ENCODE data around the gene XIRP2. TPM values are rescaled to one million over a fixed set of nuclear protein-coding genes. Genes with fewer than 3 reads are reported as not detected.
"Not testable (repeated sequence)": the region's sequence is repeated elsewhere in the genome, so short reads cannot be mapped to it uniquely, and the experiment has no call there.

Gene XIRP2
- polyA plus RNA-seq, 4 donors: 0.05 to 0.15 (median 0.11) TPM

GRCh38 chr2:167018590-167018989, 130.3 kb downstream of the XIRP2 start:
- no peak for DNase-seq (ENCODE audit: low read depth in 4 of 4, low spot score in 3 of 4)

- DNase-seq (ENCODE audit: low read depth in 4 of 4, low spot score in 3 of 4): no peak
Measured at GRCh38 chr2:167028503-167028902, 140.2 kb downstream of the XIRP2 start.

GRCh38 chr2:167034976-167035375, 146.7 kb downstream of the XIRP2 start:
- not testable (repeated sequence) for DNase-seq (ENCODE audit: low read depth in 4 of 4, low spot score in 3 of 4)

GRCh38 chr2:167048829-167049228, 160.5 kb downstream of the XIRP2 start:
- no peak for DNase-seq (ENCODE audit: low read depth in 4 of 4, low spot score in 3 of 4)

GRCh38 chr2:167049659-167050058, 161.4 kb downstream of the XIRP2 start:
- no peak for DNase-seq (ENCODE audit: low read depth in 4 of 4, low spot score in 3 of 4)

GRCh38 chr2:167052825-167053224, 164.5 kb downstream of the XIRP2 start:
- no peak for DNase-seq (ENCODE audit: low read depth in 4 of 4, low spot score in 3 of 4)

- DNase-seq (ENCODE audit: low read depth in 4 of 4, low spot score in 3 of 4): no peak
Measured at GRCh38 chr2:167054881-167055280, 166.6 kb downstream of the XIRP2 start.

GRCh38 chr2:167057446-167057845, 169.2 kb downstream of the XIRP2 start:
- no peak for DNase-seq (ENCODE audit: low read depth in 4 of 4, low spot score in 3 of 4)

- no peak for DNase-seq (ENCODE audit: low read depth in 4 of 4, low spot score in 3 of 4)
Measured at GRCh38 chr2:167059173-167059572, 170.9 kb downstream of the XIRP2 start.

- DNase-seq (ENCODE audit: low read depth in 4 of 4, low spot score in 3 of 4): no peak
Measured at GRCh38 chr2:167069855-167070254, 181.6 kb downstream of the XIRP2 start.

- not testable (repeated sequence) for DNase-seq (ENCODE audit: low read depth in 4 of 4, low spot score in 3 of 4)
Measured at GRCh38 chr2:167075708-167076107, 187.4 kb downstream of the XIRP2 start.

- DNase-seq (ENCODE audit: low read depth in 4 of 4, low spot score in 3 of 4): not testable (repeated sequence)
Measured at GRCh38 chr2:167098931-167099330, 210.7 kb downstream of the XIRP2 start.

- no peak for DNase-seq (ENCODE audit: low read depth in 4 of 4, low spot score in 3 of 4)
Measured at GRCh38 chr2:167100506-167100905, 212.2 kb downstream of the XIRP2 start.

GRCh38 chr2:167103028-167103756, 214.9 kb downstream of the XIRP2 start:
- DNase-seq (ENCODE audit: low read depth in 4 of 4, low spot score in 3 of 4): no peak

- DNase-seq (ENCODE audit: low read depth in 4 of 4, low spot score in 3 of 4): no peak
Measured at GRCh38 chr2:167103757-167104133, 215.5 kb downstream of the XIRP2 start.

GRCh38 chr2:167104691-167105090, 216.4 kb downstream of the XIRP2 start:
- no peak for DNase-seq (ENCODE audit: low read depth in 4 of 4, low spot score in 3 of 4)

GRCh38 chr2:167109682-167110081, 221.4 kb downstream of the XIRP2 start:
- not testable (repeated sequence) for DNase-seq (ENCODE audit: low read depth in 4 of 4, low spot score in 3 of 4)

- DNase-seq (ENCODE audit: low read depth in 4 of 4, low spot score in 3 of 4): no peak
Measured at GRCh38 chr2:167110345-167110744, 222.1 kb downstream of the XIRP2 start.

- DNase-seq (ENCODE audit: low read depth in 4 of 4, low spot score in 3 of 4): no peak
Measured at GRCh38 chr2:167114018-167114417, 225.7 kb downstream of the XIRP2 start.

- DNase-seq (ENCODE audit: low read depth in 4 of 4, low spot score in 3 of 4): no peak
Measured at GRCh38 chr2:167115541-167115940, 227.3 kb downstream of the XIRP2 start.

- no peak for DNase-seq (ENCODE audit: low read depth in 4 of 4, low spot score in 3 of 4)
Measured at GRCh38 chr2:167122389-167122788, 234.1 kb downstream of the XIRP2 start.

GRCh38 chr2:167126165-167126564, 237.9 kb downstream of the XIRP2 start:
- DNase-seq (ENCODE audit: low read depth in 4 of 4, low spot score in 3 of 4): no peak

- no peak for DNase-seq (ENCODE audit: low read depth in 4 of 4, low spot score in 3 of 4)
Measured at GRCh38 chr2:167127135-167127534, 238.9 kb downstream of the XIRP2 start.
